HG03457 (cell line): Measurements from ENCODE around the gene GREB1.

Experiments
- ATAC-seq: cut with Tn5 transposase; IDR thresholded peaks from one replicate; pipeline ENCODE4 v1.9.1; 2021; ENCODE audit warnings: moderate number of reproducible peaks; ENCODE audit not compliant: unreplicated experiment

GREB1 gene

DNA sequence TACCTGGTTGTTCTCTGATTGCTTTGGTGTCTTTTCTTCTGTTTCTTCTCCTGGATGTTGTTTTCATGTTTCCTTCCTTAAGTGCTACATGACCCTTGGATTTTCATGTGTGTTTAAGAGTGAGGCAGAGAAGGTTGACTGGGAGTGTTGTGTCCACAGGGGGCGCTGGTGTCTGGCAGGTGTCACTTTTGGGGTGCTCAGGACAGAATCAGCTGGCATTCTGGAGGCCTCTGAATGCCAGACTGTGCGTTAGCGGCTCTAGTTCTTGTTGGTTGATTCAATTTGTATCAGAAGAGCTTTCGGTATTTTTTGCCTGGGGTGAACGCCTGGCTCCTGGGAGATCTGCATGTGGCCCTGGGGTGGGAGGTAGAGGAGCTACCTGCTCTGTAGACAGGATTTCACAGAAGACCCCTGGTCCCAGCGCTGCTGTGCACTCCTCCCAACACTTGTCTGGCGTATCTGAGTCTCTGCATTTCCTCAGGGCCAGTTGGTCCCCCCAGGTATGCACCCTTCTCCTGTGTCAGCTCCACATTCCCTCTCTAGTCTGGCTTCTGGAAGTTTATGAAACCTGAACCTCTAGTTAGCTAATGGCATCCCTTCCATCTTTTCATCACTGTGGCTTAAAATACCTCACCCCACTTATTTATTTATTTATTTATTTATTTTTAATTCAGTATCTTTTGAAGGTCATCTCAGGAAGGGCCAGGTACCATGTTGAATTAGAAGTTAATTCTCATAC is 1.1 kb downstream of the GREB1 start:
- ATAC-seq = no peak

DNA sequence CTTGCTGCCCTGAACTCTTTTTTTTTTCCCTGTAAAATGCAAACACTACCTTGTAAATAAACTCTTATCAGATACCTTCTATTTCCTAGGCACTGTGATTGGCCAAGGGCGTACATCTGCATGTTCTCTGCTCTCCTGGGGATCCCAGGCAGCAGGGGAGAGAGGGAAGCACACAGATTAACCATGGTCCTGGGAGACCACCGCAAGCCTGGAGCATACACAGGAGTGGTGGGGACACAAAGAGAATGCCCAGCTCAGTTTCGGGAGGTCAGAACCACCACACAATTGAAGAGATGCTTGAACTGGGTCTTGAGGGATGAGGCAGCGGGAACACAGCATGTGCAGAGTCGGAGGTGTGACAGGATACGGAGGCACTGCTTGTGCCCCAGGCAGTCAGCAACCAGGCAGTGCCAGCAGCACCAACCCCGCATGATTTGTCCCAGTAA is 2.1 kb downstream of the GREB1 start:
- ATAC-seq = no peak

DNA sequence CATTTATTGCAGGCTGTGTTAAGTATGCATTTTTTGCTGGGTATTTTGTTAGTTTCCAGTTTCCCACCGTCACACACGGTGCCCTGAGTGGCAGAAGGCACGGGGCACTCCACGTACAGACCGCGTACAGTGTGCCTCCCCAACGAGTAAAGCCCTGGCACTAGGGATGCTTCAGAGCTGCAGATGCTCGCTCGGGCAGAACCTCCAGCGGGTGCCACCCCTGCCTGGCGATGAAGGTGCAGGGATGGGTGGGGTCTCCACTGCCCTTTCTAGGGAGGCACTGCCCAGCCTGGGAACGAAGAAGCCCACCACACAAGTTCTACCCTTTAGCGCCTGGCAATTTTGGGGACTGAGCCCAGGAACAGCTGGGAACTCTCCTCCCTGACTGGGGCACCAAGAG is 4.1 kb downstream of the GREB1 start:
- ATAC-seq = no peak

DNA sequence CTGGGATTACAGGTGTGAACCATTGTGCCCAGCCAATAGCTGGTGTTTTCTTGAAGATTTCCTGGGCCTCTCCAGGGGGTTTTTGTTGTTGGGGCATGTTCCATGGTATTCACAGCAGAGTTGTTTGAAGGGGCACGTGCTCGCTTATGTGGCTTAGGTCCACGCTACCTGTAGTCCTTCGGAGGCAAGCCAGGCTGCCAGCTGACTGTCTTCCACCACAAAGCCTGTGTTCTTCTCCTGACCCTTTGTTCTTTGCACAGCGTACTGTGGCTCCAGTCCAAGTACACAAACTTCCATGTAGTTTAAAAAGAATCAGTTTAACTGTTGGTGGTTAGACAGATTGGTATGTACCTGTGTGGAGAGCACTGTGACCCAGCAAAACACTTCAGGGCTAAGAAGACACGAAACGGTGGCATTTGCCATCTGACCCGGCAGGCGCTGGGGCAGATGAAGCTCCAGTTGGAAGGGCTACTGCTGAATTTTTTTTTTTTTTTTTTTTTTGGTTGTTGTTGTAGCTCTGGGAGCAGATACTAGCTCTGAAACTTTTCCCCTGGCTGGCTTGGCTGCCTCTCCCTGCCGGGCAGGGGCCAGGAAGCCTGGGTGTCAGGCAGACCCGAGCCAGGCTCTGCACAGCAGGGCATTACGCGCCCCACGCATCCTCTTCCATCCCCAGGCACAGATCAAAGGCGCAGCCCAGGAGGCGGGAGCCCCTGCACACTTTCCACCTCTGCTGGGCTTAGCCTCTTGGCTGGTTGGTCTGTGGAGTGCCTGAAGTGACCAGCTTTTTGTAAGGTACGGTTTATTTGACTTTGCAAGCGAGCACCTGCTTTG is 5.7 kb downstream of the GREB1 start:
- ATAC-seq = no peak

DNA sequence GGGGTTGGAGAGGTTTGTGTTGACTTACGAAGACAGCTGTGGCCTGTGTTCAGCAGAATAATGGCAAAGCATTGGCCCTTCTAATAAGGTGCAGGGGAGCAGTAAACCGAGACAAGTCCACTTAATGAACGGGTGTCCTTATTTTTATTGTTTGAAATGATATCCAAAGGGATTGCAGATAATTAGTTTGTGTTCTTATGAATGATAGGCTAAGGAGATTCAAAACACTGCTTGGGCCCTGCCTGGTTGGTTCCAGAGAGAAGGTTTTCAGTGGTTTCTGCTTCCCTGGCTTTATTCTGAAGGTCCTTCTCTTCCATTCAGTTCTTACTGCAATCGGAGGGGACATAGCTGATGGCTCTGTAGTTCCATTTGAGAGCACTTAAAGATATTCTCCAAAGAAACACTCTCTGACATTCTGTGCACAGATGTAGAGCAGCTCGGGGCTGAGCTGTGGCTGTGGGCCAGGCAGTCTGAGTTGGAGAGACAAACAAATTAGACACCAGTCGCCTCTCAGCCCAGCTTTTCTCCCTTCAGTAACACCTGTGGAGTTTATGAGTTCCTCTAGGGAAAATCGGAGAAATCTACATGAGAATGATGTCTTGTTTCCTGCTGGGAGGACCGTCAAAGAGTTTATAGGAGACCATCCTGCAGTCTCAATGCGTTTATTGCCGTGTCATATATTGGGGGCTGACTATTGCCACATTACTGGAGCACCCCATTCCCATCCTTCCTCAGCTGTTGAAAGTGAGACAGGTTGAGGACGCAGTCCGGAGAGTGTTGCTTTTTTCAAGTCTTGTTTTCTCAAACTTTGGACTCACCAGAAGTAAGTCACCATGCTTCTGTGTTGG is 6.5 kb downstream of the GREB1 start:
- ATAC-seq = no peak

DNA sequence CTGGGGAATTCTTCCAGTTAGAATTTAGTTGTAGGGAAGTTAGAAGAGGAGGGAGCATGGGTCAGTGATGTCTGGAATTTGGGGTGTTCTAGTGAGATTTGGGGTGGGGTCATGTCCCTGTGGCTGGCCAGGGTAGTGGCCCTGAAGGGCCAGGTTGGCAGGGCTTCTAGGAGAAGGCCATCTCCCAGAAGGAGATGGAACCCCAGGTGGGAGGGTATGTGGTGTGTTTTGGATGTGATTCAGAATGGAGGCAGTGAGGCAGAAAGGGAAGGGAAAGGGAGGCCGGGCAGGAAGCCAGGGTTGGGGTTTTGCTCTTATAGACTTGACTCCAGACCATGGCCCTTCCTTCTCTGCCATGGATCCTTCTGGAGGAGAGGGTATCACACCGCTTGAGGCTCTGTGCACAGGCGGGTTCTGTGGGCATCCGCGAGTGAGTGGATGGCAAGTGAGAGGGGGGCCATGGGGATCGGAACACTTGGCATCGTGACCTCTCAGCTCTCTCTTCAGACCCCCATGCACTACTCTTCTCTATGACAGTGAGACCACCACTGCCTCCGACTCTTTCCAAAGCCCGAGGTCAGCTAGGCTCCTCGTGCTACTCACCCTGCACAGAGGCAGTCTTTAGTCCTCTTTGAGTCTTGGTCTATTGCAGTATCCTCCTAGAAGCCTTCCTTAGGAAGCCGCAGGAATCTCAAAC is 7.3 kb downstream of the GREB1 start:
- no peak for ATAC-seq

DNA sequence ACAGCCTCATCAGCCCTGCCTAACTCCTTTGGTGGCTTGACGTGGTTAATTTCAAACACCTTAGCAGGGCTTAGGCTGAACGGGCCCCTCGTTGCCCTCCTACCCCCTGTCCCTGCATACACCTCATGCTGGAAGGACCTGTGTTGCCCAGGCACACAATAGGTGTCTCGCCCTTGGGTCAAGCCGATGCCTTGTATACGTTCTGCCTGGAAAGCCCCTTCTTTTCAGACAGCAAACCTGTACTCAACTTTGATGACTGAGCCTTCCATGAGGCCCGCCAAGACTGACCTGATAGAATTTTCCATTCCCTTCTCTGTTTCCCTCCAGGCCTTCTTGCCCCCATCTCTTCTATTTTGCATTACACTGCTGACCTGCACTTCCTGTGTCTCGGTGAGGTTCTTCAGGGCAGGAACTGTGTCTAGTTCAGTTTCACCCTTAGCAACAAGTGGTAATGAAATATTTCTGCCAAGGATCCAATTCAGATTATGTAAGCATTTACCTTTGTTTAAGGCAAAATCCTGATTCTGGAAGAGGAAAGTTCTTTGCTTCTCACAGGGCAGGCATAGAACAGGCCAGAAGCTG is 7.9 kb downstream of the GREB1 start:
- no peak for ATAC-seq

DNA sequence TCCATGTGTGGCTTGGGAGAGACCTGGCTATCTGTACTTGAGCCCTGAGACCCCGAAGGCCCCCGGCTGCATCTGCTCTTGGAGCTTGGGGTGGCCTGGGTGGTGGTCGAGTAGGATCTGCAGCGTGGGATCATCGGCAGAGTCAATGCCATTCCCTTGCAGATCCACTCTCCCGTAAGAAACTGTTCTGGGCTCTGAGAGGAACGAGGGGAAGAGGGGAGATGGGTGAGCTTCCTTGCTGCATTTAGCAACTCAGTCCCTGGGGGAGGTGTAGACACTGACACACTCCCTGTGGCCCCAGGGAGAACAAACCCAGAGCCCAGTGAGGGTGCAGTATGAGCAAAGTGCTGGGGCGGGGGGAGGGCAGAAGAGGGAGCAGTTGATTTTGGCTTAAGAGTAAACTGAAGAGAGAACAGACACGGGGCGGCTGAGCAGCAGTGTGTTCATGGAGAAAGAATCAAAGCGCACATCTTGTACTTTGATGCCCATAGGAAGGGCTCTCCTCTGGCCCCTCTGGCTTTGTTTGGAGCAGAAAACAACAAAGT is 8.5 kb downstream of the GREB1 start:
- no peak for ATAC-seq

DNA sequence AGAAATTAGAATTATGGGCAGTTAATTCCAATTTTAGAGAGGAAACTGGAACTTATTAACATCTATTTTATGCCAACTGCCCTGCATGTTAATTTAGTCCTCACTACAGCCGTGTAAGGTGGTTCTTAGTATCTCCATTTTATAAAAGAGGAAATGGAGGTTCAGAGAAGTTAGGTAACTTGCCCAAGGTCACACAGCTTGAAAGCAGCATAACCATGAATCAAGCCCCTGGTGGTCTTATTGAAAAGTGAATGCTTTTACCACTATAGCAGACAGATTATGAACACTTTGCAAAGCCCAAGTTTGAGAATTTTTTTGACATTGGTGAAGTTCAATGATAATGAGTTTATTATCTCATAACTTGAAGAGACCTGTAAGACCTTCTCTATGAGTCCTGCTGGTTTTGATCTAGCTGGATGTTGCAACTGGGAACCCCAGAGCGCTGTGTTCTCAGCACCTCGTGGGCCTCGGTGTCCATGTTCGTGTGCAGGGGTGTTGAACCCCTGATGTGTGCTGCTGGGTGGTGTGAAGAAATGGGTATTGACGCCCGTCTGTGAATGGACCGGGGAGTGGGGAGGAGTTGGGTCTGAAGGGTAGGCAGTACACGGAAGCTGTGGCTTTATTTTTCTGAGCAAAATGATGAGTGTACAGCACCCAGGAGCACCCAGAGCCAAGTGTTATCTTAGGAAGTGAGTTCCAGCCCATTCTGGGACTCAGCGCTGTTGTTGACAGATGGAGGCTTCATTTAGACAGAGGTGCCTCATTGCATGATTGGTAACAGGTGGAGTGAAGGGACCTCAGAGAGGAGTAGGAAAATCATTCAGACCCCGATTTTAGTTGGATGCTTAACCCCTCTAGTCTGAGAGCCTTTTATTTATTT is 9.7 kb downstream of the GREB1 start:
- ATAC-seq = no peak

DNA sequence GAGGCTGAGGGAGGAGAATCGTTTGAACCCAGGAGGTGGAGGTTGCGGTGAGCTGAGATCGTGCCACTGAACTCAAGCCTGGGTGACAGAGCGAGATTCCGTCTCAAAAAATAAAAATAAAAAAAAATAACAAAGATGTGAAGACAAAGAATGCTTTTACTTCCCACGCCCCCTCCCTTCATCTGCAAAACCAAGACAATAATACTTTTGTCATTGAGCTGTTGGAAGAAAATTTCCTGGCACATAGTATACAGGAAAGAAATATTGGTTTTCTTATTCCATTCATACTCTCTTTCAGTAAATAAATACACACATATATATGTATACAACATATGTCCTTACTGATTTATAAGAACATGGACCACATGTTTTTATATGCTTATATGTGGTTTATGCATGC is 12.2 kb downstream of the GREB1 start:
- ATAC-seq = no peak

DNA sequence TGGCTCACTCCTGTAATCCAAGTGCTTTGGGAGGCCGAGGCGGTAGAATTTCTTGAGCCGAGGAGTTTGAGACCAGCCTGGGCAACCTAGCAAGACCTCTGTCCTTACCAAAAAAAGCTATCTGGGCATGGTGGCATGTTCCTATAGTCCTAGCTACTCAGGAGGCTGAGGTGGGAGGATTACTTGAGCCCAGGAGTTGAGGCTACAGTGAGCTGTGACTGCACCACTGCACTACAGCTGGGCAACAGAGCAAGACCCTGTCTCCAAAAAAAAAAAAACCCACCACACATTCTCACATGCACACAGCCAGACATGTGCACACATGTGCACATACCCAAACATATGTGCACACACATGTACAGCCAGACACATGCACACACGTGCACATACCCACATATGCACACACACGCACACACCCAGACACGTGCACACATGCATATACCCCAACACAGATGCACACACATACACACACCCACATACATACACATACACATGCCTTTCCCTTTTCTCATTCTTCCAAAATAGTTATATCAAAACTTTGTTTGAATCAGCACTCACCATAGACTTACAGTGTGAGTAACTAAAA is 14.2 kb downstream of the GREB1 start:
- no peak for ATAC-seq

DNA sequence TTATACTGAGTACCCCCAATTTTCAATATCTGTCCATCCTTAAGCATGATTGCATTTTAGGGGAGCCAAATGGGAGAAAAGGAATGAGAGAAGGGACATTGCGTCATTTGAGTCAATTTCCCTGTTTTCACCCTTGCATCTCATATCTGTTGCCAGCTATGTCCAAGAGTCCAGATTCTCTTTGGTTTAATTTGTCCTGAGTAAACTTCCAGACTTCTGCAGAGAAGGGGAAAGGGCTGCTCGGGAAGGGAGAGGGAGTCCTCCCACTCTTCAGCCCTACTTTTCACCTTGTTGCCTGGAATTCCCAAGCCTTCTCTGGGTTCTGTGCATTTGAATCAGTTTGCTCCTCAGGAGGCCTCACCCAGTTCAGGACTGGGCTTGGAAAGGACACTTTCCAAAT is 16.5 kb downstream of the GREB1 start:
- ATAC-seq = no peak

DNA sequence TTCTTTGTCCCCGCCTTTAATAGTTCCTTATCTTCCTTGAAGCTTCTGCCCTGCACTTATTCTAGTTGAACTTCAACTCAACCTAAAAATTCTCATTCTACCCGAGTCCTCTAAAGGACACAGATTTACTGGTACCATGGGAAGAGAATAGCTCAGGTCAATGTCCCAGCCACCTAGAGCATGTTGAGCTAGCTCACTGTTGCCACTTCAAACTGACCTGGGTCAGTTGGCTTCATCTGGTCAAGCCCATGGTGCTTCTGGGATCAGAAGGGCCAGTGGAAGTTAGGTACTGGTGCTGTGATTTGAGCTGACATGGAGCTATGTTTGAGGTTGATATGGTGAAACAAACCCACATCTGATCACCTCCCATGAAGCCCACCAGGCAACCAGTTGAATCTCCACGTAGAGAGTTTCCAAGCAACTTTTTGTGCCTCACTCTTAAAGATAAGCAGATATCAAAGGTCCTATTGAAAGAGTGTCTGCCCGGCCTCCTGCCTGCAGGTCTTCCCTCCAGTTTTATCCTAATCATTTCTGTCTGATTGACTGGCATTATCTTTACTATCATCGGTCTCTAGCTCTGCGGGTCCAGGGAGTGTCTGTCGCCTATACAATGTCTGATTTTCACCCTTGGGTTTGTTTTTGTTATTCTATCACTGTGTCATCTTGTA is 17.2 kb downstream of the GREB1 start:
- no peak for ATAC-seq

DNA sequence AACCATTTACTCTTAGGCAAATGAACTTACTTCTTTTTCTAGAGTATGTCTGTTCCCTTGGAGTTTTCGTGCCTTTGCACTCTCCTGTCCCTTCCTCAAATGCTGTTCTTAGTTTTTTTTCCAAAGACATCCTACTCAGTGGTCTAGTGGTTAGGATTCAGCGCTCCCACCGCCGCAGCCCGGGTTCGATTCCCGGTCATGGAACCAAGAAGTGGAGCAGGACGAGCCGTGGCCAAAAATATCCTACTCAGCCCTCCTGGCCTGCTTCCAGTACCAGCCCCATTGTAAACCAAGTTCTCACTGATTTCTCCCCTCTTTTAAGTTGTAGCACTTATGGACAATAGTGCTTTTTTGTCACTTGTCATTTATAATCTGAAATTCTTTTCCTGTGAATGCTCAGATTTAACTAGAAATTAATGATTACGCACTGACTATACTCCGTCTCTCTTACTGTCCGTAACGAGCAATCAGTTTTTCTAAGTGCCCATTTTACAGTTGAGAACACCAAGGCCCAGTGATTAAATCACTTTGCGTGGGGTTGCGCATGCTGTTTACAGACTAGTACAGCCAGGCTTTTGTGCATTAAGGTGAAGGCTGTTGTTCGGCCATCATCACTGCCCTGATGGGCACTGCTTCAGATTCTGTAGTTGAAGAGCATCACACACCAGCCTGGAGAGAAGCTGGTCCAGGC is 17.9 kb downstream of the GREB1 start:
- ATAC-seq = no peak

DNA sequence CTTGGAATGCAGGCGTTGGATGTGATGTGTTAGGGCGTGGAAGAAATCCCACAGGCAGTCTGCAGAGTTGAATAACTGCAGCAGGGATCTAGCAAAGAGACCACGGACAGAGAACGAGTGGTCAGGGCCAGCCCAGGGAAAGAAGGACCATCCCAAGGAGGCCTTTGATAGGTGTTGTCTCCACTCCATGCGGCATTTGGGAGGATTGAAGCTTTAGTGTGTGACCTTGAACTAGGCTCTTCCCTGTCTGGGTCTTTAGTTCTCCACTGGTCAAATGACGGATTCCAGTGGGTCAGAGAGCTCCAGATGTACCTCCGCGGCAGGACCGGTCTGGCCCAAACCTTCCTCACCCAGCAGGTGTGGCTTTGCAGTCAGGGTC is 18.4 kb downstream of the GREB1 start:
- ATAC-seq = no peak

DNA sequence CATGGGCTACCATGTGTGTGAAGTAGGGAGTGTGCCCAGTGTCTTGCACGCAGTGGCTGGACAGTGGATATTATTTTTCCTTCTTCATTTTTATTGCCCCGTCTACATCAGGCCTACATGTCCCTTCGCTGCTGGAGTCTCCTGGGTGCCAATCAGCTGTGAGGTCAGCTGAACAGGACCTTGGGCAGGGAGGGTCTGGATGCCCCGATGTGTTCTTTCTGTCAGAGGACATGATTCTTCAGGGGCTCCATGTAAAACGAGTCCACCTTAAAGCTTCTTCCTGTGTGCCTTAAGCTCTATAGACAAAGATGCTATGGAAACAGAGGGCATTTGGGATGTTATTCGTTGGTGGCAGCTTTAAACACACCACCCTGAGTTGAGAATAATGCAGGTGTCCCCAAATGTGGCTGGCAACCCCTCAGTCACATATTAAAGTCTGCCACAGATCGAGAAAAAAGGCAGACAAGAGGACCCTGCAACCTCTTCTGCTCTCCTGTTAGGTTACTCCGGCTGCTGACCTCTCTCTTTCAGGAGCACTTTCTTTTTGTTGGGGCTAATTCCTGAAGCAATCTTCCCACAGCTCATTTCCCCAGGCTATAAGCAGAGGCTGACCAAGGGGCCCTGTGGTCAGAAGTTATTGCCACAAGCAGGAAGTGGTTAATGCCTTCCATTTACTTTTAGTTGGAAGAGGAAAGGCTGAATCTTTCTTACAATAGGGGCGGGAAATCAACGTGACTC is 20.0 kb downstream of the GREB1 start:
- no peak for ATAC-seq

DNA sequence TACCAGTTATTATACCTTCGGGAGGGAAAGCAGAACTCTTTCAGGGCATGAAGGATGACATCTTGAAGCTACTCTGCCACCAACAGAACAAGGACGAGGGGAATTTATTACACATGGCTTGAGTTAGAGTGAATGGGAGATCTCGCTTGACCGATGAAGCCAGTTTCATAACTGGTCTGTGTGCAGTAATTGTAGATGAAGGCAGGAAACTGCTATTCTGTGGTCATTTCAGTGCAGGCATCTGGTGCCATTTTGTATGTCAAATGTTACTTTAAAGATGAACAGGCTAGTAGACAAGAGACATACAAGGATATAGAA is 20.5 kb downstream of the GREB1 start:
- ATAC-seq = no peak
